BJ (cell line): ENCODE data around the gene PLA2G4D. TPM values are rescaled to one million over a fixed set of nuclear protein-coding genes. Genes with fewer than 3 reads are reported as not detected.

Experiments used
- CTCF ChIA-PET: fragments of 350-600 bp; formaldehyde crosslinking; extraction: SDS; loops from one replicate; lab custom pipeline; 2021; ENCODE audit warnings: antibody characterized with exemption, inconsistent platforms; lab: Yijun Ruan, JAX
- POLR2A ChIA-PET: fragments of 300-600 bp; sonication (Branson Sonifier 250); formaldehyde crosslinking; extraction: SDS; loops from one replicate; lab custom pipeline; 2021; ENCODE audit warnings: antibody characterized with exemption; lab: Charles Lee
- DNase-seq: peaks from one replicate; pipeline ENCODE4 v3.0.0-alpha.2; 2011; ENCODE audit warnings: low read depth
- H3K27me3 ChIP-seq: 2 replicates; pipeline ENCODE4 v1.6.0; 2011; ENCODE audit warnings: low read length; ENCODE audit not compliant: control insufficient read depth, insufficient read depth
- H3K36me3 ChIP-seq: 2 replicates; pipeline ENCODE4 v1.5.1; 2011; ENCODE audit warnings: low read length; ENCODE audit not compliant: control insufficient read depth, insufficient read depth
- H3K4me3 ChIP-seq: 2 replicates; pipeline ENCODE4 v1.5.1; 2011; ENCODE audit warnings: low read depth, mild to moderate bottlenecking, control low read depth, low read length
- CTCF ChIP-seq: IDR thresholded peaks from 2 replicates; pipeline ENCODE4 v1.5.1; 2011; ENCODE audit warnings: low read depth, mild to moderate bottlenecking, control low read depth, inconsistent platforms, low read length, moderate library complexity; ENCODE audit not compliant: insufficient read depth
- polyA plus RNA-seq: library from polyadenylated mRNA; depleted of rRNA; stranded (reverse); fragments of >200 nt; gene quantifications from 2 replicates; pipeline ENCODE4 v1.2.3, GENCODE V29; 2011

The PLA2G4D gene
- polyA plus RNA-seq, 1 experiment = not detected

GRCh38 chr15:42037656-42038055, 56.7 kb downstream of the PLA2G4D start:
- Histone ChIP-seq H3K27me3 (0 out of 2 replicates have a peak, but pooled peaks cover 3% of the 10 kb centered on the region), H3K36me3 (no peaks in the 10 kb centered on the region), H3K4me3 (no peak overlapping the region)
- DNase-seq = no peak
- POLR2A ChIA-PET = no interaction called here
- CTCF ChIA-PET = interaction anchor here (1.0 to 2.9 kb wide), 3 partner anchors 14 to 48 kb away, joined by 3 to 8 read pairs (median 4); no protein-coding TSS in a partner anchor
- TF ChIP-seq CTCF = no peak

DNA sequence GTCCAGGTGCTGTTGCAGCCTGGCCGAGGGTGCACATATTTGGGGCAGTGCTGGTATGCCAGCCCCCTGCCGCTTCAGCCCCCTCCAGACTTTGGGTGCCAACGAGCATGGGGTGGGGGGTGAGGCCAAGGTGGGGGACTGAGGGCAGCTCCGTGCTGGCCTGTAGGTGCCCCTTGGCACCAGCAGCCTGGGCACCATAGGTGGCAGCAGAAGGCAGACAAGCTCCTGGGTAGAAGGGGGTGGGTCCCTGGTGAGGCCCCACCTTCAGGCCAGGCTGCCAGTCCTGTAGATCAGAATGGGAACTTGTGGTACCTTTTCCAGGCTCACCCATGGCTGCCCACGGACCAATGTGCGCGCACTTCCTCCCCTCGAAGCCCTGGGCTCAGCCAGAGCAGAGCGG, 57.4 kb downstream of the PLA2G4D start:
- 0 out of 2 replicates have a peak, but pooled peaks cover 3% of the 10 kb centered on the region for H3K27me3 ChIP-seq
- CTCF ChIA-PET = interaction anchor here (0.5 to 2.9 kb wide), 4 partner anchors 13 to 263 kb away, joined by 3 to 8 read pairs (median 4); partner anchors contain the start of gene MAPKBP1
- POLR2A ChIA-PET = no interaction called here
- no peak for TF ChIP-seq CTCF
- no peaks in the 10 kb centered on the region for H3K36me3 ChIP-seq
- DNase-seq = no peak
- H3K4me3 ChIP-seq = no peak overlapping the region

- POLR2A ChIA-PET = no interaction called here
- no peak for DNase-seq
- Histone ChIP-seq H3K4me3 (no peak overlapping the region), H3K27me3 (0 out of 2 replicates have a peak, but pooled peaks cover 1% of the 10 kb centered on the region), H3K36me3 (no peaks in the 10 kb centered on the region)
- TF ChIP-seq CTCF = no peak
- CTCF ChIA-PET = interaction anchor here (0.6 to 2.9 kb wide), 2 partner anchors 47 to 262 kb away, joined by 3 to 8 read pairs; partner anchors contain the start of gene MAPKBP1
Measured at GRCh38 chr15:42036112-42036905, 58.1 kb downstream of the PLA2G4D start.

DNA sequence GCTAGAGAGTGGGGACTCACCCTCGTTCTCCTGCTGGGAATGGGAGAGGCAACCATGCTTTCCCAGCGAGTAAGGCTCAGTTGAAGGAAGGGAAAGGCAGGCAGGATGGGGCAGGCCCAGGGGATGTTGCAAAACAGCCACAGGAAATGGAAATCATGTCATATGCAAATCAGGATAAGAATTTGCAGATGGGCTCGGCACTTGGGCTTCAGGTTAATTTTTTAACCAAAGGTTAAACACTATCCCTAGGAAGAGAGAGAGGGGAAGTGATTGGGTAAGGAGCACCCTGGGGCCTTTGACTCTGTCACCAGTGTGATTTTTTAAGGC, 59.0 kb downstream of the PLA2G4D start:
- CTCF ChIA-PET = no interaction called here
- no peak for TF ChIP-seq CTCF
- no peak overlapping the region for H3K4me3 ChIP-seq
- no peak for DNase-seq
- H3K27me3 ChIP-seq = peaks cover 3% of the 10 kb centered on the region; the same call in 1 of the 2 replicates
- POLR2A ChIA-PET = no interaction called here
- H3K36me3 ChIP-seq = no peaks in the 10 kb centered on the region

GRCh38 chr15:42034628-42035434, 59.5 kb downstream of the PLA2G4D start:
- ChIA-PET CTCF (interaction anchor here (0.8 kb wide), 1 partner anchor 31 kb away, joined by 3 read pairs; no protein-coding TSS in a partner anchor), POLR2A (no interaction called here)
- Histone ChIP-seq H3K27me3 (peaks cover 5% of the 10 kb centered on the region; the same call in 1 of the 2 replicates), H3K4me3 (no peak overlapping the region), H3K36me3 (no peaks in the 10 kb centered on the region)
- DNase-seq = no peak
- TF ChIP-seq CTCF = no peak
